Astrocyte (in vitro differentiated cells and primary cell): ENCODE data around the gene SRCAP. TPM values are rescaled to one million over a fixed set of nuclear protein-coding genes. Genes with fewer than 3 reads are reported as not detected.
A peak's percentile ranks its signal among the peaks of the same experiment; 100 is the strongest.

Source experiments
- DNase-seq: peaks from one replicate; pipeline ENCODE4 v3.0.0-alpha.2; 2010; ENCODE audit warnings: low read depth
- FAIRE-seq: peaks from 2 replicates; lab custom pipeline; 2011; peaks lifted over from hg19 to GRCh38; lab: Jason Lieb, UNC
- H2AFZ ChIP-seq: 2 replicates; pipeline ENCODE4 v1.6.0; 2012; ENCODE audit warnings: low read depth, low read length, inconsistent platforms
- H3K27ac ChIP-seq: 2 replicates; pipeline ENCODE4 v1.5.1; 2011; ENCODE audit warnings: low read depth, low read length, inconsistent platforms
- H3K27me3 ChIP-seq: 2 replicates; pipeline ENCODE4 v1.6.0; 2011; ENCODE audit warnings: low read length, inconsistent platforms; ENCODE audit not compliant: insufficient read depth
- H3K36me3 ChIP-seq: 2 replicates; pipeline ENCODE4 v1.5.1; 2011; ENCODE audit warnings: low read length, inconsistent platforms; ENCODE audit not compliant: insufficient read depth
- H3K4me1 ChIP-seq: 2 replicates; pipeline ENCODE4 v1.5.1; 2011; ENCODE audit warnings: low read length, inconsistent platforms; ENCODE audit not compliant: insufficient read depth
- H3K4me2 ChIP-seq: 2 replicates; pipeline ENCODE4 v1.6.0; 2012; ENCODE audit warnings: low read length, inconsistent platforms
- H3K4me3 ChIP-seq: 2 replicates; pipeline ENCODE4 v1.5.1; 2011; ENCODE audit warnings: low read depth, mild to moderate bottlenecking, low read length, inconsistent platforms; ENCODE audit not compliant: insufficient read depth
- H3K79me2 ChIP-seq: 2 replicates; pipeline ENCODE4 v1.6.0; 2012; ENCODE audit warnings: mild to moderate bottlenecking, low read length, inconsistent platforms; ENCODE audit not compliant: insufficient read depth
- H3K9ac ChIP-seq: 2 replicates; pipeline ENCODE4 v1.6.0; 2012; ENCODE audit warnings: mild to moderate bottlenecking, low read length, inconsistent platforms
- H3K9me3 ChIP-seq: 2 replicates; pipeline ENCODE4 v1.5.1; 2012; ENCODE audit warnings: low read depth, mild to moderate bottlenecking, low read length, inconsistent platforms; ENCODE audit not compliant: insufficient read depth
- H4K20me1 ChIP-seq: 2 replicates; pipeline ENCODE4 v1.6.0; 2012; ENCODE audit warnings: low read length, inconsistent platforms; ENCODE audit not compliant: insufficient read depth
- H3K27ac Mint-ChIP-seq: one replicate; pipeline ENCODE4 v1.8.0; 2021; ENCODE audit warnings: mild to moderate bottlenecking, mixed read lengths; ENCODE audit not compliant: unreplicated experiment
- H3K27me3 Mint-ChIP-seq: one replicate; pipeline ENCODE4 v1.8.0; 2021; ENCODE audit warnings: low read depth, mixed read lengths; ENCODE audit not compliant: unreplicated experiment
- H3K36me3 Mint-ChIP-seq: one replicate; pipeline ENCODE4 v1.8.0; 2021; ENCODE audit warnings: low read depth, mixed read lengths; ENCODE audit not compliant: unreplicated experiment
- H3K4me1 Mint-ChIP-seq: one replicate; pipeline ENCODE4 v1.8.0; 2021; ENCODE audit warnings: low read depth, mixed read lengths; ENCODE audit not compliant: unreplicated experiment
- H3K4me3 Mint-ChIP-seq: one replicate; pipeline ENCODE4 v1.8.0; 2021; ENCODE audit warnings: mild to moderate bottlenecking, moderate library complexity, mixed read lengths; ENCODE audit not compliant: unreplicated experiment
- H3K9me3 Mint-ChIP-seq: one replicate; pipeline ENCODE4 v1.8.0; 2021; ENCODE audit warnings: mild to moderate bottlenecking, mixed read lengths; ENCODE audit not compliant: unreplicated experiment
- EZH2 ChIP-seq: IDR thresholded peaks from 2 replicates; pipeline ENCODE4 v1.6.1; 2012; ENCODE audit warnings: mild to moderate bottlenecking, low read length, inconsistent platforms; ENCODE audit not compliant: insufficient read depth
- total RNA-seq: library from RNA; stranded (reverse); gene quantifications from 2 replicates; pipeline ENCODE4 v1.2.1, GENCODE V29; 2021
- TF ChIP-seq, protein P1 (sequence below): IDR thresholded peaks from 2 replicates; pipeline ENCODE4 v1.5.1; 2011; ENCODE audit warnings: low read depth, mild to moderate bottlenecking, inconsistent platforms, low read length, moderate library complexity; ENCODE audit not compliant: insufficient read depth

SRCAP gene
- total RNA-seq, 1 donor from 2014 or later, result 50.4 TPM

DNA sequence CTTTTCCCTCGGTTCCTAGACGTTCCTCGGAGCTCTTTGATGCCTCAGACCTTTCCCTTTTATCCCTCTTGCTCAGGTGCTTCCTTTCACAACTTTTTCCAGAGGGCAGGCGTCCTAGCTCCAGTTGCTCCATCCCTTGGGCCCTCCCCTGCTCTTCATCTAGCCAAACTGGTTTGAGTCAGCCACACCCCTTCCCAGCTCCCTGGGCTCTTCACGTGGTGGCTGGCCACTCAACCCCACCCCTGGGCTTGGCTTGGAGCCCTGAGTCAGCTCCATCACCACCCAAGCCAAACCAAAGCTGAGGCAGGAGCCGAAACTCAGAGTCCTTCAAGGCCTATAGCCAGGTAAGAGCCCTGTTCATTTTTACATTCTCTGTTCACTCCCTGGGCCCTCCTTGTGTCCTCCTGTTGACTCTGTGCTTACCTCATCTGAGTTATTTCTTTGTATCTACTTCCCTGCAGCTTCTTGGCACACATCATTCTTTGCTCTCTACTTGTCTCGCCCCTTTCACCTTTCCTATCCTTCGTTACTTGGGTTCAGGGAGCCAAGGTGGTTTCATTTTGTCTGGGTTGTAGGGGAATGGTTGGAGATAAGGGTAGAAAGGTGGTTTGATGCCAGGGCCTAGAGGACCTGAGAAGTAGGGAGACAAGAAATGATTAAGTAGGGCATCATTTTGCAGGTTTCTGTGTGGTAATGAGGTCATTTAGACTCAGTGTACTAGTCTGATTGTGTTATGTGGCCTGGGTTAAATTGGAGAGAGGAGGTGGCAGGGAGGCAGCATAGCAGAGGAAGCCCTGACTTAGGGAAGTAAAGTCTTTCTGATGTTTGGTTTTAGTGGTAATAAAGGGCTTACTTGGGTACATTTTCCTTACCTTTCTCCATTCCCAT, 41.6 kb downstream of the SRCAP start:
- H3K36me3 ChIP-seq, result peaks cover 57% of the 10 kb centered on the region
- Mint-ChIP-seq H3K4me1 (peaks cover 22% of the 10 kb centered on the region), H3K27me3 (no peaks in the 10 kb centered on the region), H3K4me3 (peak overlapping the region; percentile 81), H3K27ac (peak overlapping the region; percentile 97), H3K9me3 (no peaks in the 10 kb centered on the region), H3K36me3 (peaks cover 16% of the 10 kb centered on the region)
- H3K27me3 ChIP-seq, result no peaks in the 10 kb centered on the region
- H3K4me1 ChIP-seq, result peaks cover 21% of the 10 kb centered on the region
- peaks cover 50% of the 10 kb centered on the region for H4K20me1 ChIP-seq
- no peak for FAIRE-seq
- TF ChIP-seq, protein P1, sequence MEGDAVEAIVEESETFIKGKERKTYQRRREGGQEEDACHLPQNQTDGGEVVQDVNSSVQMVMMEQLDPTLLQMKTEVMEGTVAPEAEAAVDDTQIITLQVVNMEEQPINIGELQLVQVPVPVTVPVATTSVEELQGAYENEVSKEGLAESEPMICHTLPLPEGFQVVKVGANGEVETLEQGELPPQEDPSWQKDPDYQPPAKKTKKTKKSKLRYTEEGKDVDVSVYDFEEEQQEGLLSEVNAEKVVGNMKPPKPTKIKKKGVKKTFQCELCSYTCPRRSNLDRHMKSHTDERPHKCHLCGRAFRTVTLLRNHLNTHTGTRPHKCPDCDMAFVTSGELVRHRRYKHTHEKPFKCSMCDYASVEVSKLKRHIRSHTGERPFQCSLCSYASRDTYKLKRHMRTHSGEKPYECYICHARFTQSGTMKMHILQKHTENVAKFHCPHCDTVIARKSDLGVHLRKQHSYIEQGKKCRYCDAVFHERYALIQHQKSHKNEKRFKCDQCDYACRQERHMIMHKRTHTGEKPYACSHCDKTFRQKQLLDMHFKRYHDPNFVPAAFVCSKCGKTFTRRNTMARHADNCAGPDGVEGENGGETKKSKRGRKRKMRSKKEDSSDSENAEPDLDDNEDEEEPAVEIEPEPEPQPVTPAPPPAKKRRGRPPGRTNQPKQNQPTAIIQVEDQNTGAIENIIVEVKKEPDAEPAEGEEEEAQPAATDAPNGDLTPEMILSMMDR, result no peak
- TF ChIP-seq EZH2, result no peak
- DNase-seq, result peak; percentile 69
- peak overlapping the region; percentile 32 for H3K9ac ChIP-seq
- peaks cover 12% of the 10 kb centered on the region for H3K79me2 ChIP-seq
- peak overlapping the region; percentile 81 for H3K27ac ChIP-seq
- H3K4me3 ChIP-seq, result no peak overlapping the region
- H3K9me3 ChIP-seq, result no peaks in the 10 kb centered on the region
- H3K4me2 ChIP-seq, result peak overlapping the region; percentile 58
- H2AFZ ChIP-seq, result no peak overlapping the region

DNA sequence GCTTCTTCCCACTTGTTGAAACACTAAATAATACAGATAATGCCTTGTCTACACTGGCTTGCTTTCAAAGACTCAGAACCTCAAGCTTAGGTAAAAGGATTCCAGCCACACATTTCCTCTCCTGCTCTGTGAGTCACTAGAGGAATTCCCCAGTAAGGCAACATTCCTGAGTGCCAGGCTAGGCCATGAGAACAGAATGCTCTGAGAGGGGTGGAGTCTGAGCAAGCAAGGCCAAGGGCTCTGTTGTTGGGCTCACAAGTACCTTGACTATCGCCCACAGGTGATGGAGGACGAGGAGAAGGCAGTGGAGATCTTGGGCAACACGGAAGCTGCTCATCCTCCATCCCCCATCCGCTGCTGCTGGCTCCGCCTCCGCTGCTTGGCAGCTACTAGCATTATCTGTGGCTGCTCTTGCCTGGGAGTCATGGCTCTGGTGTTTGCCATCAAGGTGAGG, 42.5 kb downstream of the SRCAP start:
- FAIRE-seq (peak; percentile 88), DNase-seq (peak; percentile 89)
- Histone ChIP-seq H3K9ac (peak overlapping the region; percentile 32), H3K4me1 (peaks cover 21% of the 10 kb centered on the region), H4K20me1 (peaks cover 43% of the 10 kb centered on the region), H3K79me2 (peaks cover 12% of the 10 kb centered on the region), H3K27me3 (no peaks in the 10 kb centered on the region), H3K4me3 (no peak overlapping the region), H3K27ac (peak overlapping the region; percentile 81), H3K9me3 (no peaks in the 10 kb centered on the region), H3K4me2 (peak overlapping the region; percentile 58), H3K36me3 (peaks cover 49% of the 10 kb centered on the region), H2AFZ (no peak overlapping the region)
- no peaks in the 10 kb centered on the region for H3K27me3 Mint-ChIP-seq
- no peaks in the 10 kb centered on the region for H3K9me3 Mint-ChIP-seq
- peak overlapping the region; percentile 97 for H3K27ac Mint-ChIP-seq
- peaks cover 22% of the 10 kb centered on the region for H3K4me1 Mint-ChIP-seq
- H3K36me3 Mint-ChIP-seq, result peaks cover 14% of the 10 kb centered on the region
- TF ChIP-seq EZH2, result no peak
- TF ChIP-seq, protein P1, result no peak
- H3K4me3 Mint-ChIP-seq, result peak overlapping the region; percentile 55

DNA sequence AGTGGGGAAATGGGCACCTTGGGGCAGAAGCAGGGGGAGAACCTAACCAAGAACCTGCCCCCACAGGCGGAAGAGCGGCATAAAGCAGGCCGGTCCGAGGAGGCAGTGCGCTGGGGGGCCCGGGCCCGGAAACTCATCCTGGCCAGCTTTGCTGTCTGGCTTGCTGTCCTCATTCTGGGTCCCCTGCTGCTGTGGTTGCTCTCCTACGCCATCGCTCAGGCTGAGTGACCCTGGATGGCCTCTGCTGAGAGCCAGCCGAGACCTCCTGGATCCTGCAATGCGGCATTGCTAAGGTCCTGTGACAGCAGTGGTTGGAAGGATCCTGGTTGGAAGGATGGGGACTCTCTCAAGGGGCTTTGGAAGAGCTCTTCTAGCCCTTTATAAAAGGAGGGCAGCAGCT, 44.7 kb downstream of the SRCAP start:
- no peak overlapping the region for H3K27ac ChIP-seq
- Mint-ChIP-seq H3K36me3 (peaks cover 11% of the 10 kb centered on the region), H3K4me3 (no peak overlapping the region), H3K9me3 (no peaks in the 10 kb centered on the region), H3K4me1 (peaks cover 28% of the 10 kb centered on the region), H3K27me3 (no peaks in the 10 kb centered on the region), H3K27ac (no peak overlapping the region)
- peaks cover 32% of the 10 kb centered on the region for H3K36me3 ChIP-seq
- no peaks in the 10 kb centered on the region for H3K9me3 ChIP-seq
- peaks cover 30% of the 10 kb centered on the region for H3K4me1 ChIP-seq
- no peak overlapping the region for H3K9ac ChIP-seq
- DNase-seq, result no peak
- no peaks in the 10 kb centered on the region for H3K27me3 ChIP-seq
- TF ChIP-seq EZH2, result no peak
- TF ChIP-seq, protein P1, result no peak
- H3K4me3 ChIP-seq, result no peak overlapping the region
- H2AFZ ChIP-seq, result no peak overlapping the region
- H3K4me2 ChIP-seq, result no peak overlapping the region
- H3K79me2 ChIP-seq, result peaks cover 13% of the 10 kb centered on the region
- no peak for FAIRE-seq
- H4K20me1 ChIP-seq, result peaks cover 33% of the 10 kb centered on the region
